Activated CD4-positive, CD25-positive, alpha-beta regulatory T cell treated with anti-CD3 and anti-CD28 coated beads, Interleukin-2, amount 50 U/mL, for 72 hours (primary cell): ENCODE measurements around the gene ZNF213.

ENCODE experiments used
- DNase-seq: peaks from one replicate; pipeline ENCODE4 v3.0.0; 2021

Gene ZNF213

GRCh38 chr16:3101018-3101840 is 33.6 kb upstream of the ZNF213 start:
- no peak for DNase-seq

GRCh38 chr16:3101841-3102470 is 32.9 kb upstream of the ZNF213 start:
- DNase-seq, result no peak

GRCh38 chr16:3106205-3106928 is 28.5 kb upstream of the ZNF213 start:
- DNase-seq, result peak; percentile 87

GRCh38 chr16:3112058-3112880 is 22.6 kb upstream of the ZNF213 start, which contains the start of gene ZNF205:
Gene ZNF205 (plus strand): TSS chr16:3112586. CDS start chr16:3113431, 845 bp downstream.
- DNase-seq, result no peak

GRCh38 chr16:3112881-3113574 is 21.8 kb upstream of the ZNF213 start:
- no peak for DNase-seq

GRCh38 chr16:3113765-3114479 is 20.9 kb upstream of the ZNF213 start:
- DNase-seq, result no peak

GRCh38 chr16:3115003-3115402 is 19.8 kb upstream of the ZNF213 start:
- no peak for DNase-seq

- DNase-seq, result no peak
Measured at GRCh38 chr16:3115561-3115960, 19.3 kb upstream of the ZNF213 start.

- no peak for DNase-seq
Measured at GRCh38 chr16:3118204-3118790, 16.5 kb upstream of the ZNF213 start.

GRCh38 chr16:3118846-3119245 is 16.0 kb upstream of the ZNF213 start:
- no peak for DNase-seq

GRCh38 chr16:3119286-3119685 is 15.5 kb upstream of the ZNF213 start:
- no peak for DNase-seq

- no peak for DNase-seq
Measured at GRCh38 chr16:3119701-3120408, 15.0 kb upstream of the ZNF213 start.

- DNase-seq, result no peak
Measured at GRCh38 chr16:3120435-3120834, 14.4 kb upstream of the ZNF213 start.

GRCh38 chr16:3121851-3122467 is 12.9 kb upstream of the ZNF213 start:
- DNase-seq, result no peak

- no peak for DNase-seq
Measured at GRCh38 chr16:3122926-3123570, 11.8 kb upstream of the ZNF213 start.

- peak; percentile 97 for DNase-seq
Measured at GRCh38 chr16:3123986-3124886, 10.6 kb upstream of the ZNF213 start.

GRCh38 chr16:3127745-3128144 is 7.1 kb upstream of the ZNF213 start:
- DNase-seq, result no peak
